GM18520 (cell line): ENCODE results near the gene FAM13B.
A peak's percentile ranks its signal among the peaks of the same experiment; 100 is the strongest.
"Not testable (repeated sequence)": the region's sequence is repeated elsewhere in the genome, so short reads cannot be mapped to it uniquely, and the experiment has no call there.

Experiments
- ATAC-seq: cut with Tn5 transposase; IDR thresholded peaks from one replicate; pipeline ENCODE4 v1.9.1; 2021; ENCODE audit not compliant: unreplicated experiment

FAM13B gene

DNA sequence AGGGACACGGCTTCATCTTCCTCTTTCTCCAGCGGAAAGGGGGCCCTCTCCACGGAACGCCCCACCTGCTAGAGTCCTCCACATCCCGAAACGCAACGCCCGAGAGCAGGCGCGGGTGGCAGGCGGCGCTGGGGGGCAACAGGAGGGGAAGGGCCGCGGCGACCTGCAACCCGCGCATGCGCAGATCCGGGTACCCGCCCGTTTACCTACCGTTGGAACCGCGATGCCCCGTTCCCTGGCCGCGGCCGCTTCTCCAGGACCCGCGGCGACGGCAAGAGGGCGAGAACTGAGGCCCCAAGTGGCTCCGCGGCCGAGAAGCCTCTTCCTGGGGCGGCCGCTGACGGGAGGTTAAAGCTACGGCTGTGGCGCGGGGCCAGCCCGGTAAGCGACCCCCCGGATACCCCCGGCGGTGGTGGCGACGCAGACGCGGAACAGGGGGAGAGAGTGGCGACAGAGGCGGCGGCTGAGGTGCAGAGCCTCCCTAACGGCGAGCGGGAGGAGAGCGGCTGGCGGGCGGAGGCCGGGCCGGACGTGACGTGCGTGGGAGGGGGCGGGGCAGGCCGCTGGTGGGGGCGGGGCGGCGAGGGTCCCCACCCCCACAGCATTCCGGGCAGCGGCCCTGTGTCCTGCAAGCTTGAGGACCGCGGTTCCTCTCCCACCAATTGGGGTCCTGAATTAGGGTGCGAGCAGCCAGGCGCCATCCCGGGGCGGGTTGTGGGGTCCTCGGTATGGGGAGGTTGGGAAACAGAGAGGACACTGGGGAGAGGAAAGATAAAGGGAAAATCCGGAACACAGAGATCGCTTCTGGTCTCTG lies at the start of gene FAM13B:
TSS of gene FAM13B (minus strand) at position 508 of the 814 bp plus-strand sequence. CDS start 13,968 bp downstream, outside the sequence.
- ATAC-seq: peak; percentile 40

DNA sequence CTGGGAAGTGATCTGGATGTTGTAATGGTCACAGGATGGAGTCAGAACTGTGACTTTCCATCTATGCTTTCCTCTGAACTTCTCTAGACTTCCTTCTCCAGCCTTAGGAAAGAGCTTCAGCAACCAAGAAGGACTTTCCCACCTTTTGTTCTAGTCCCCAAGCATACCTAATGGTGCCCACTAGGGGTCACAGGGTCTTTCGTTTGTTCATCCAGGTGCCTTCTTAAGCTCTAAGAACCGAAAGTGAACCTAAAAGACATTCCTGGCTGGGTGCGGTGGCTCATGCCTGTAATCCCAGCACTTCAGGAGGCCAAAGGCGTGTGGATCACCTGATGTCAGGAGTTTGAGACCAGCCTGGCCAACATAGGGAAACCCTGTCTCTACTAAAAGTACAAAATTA lies 49.2 kb upstream of the FAM13B start:
- no peak for ATAC-seq

DNA sequence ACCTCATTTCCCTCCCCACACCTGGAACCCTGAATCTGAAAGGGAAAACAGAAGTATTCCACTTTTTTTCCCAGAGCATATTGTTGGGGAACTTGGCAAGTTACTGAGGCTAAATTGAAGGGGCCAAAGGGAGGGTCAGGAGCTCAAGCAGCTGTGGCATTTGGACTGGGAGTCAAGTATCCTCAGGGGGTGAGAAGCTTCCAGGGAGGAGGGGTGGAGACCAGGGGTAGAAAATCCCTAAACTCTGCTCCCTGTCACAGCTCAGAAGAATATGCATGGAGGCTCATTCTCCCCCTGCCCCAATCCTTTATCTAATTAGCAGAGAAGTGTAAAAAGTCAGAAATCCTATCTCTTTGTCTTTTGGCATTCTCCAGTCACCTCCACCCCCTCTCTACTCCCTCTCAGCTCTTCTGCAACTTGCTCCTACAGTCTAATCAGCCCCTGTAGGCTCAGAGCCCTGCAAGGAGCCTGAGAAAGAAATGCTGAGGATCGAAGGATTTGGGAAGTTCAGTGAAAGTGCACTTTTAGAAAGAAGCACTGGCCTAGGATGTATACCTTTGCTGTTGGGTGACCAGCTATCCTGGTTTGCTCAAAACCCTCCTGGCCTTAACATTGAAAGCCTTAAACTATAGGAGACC lies 45.2 kb upstream of the FAM13B start:
- ATAC-seq: no peak

DNA sequence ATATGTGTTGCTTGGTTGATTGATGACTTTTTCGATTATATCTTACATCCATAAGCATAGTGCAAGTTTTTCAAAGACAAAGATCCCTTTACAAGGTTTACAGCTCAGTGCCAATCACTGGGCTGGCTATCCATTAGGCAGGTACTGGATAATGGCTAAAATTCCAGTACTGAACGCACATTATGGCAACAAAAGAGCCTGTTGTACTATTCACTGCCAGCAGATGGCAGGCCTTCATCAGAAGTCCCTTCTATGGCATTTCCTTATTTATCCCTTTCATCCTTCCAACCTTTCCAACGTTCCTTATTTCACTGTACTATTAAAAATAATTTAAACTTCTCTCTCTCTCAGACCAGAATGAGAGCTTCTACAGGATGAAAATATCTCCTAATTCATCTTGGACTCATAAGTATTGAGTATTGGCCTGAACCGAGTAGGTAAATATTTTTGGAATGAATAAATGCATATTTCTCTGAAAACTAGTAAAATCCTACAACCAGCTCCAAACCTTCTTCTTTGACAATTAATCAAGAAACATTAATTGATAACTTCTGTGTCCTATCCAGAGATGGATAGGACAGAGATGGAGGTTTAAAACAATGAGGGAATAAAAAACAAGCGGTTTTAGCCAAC lies 44.3 kb upstream of the FAM13B start:
- ATAC-seq: no peak

DNA sequence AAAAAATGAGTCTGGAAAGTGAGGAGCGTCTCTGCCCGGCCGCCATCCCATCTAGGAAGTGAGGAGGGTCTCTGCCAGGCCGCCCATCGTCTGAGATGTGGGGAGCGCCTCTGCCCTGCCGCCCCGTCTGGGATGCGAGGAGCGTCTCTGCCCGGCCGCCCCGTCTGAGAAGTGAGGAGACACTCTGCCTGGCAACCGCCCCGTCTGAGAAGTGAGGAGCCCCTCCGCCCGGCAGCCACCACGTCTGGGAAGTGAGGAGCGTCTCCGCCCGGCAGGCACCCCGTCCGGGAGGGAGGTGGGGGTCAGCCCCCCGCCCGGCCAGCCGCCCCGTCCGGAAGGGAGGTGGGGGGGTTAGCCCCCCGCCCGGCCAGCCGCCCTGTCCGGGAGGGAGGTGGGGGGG lies 37.1 kb upstream of the FAM13B start:
- ATAC-seq: not testable (repeated sequence)

DNA sequence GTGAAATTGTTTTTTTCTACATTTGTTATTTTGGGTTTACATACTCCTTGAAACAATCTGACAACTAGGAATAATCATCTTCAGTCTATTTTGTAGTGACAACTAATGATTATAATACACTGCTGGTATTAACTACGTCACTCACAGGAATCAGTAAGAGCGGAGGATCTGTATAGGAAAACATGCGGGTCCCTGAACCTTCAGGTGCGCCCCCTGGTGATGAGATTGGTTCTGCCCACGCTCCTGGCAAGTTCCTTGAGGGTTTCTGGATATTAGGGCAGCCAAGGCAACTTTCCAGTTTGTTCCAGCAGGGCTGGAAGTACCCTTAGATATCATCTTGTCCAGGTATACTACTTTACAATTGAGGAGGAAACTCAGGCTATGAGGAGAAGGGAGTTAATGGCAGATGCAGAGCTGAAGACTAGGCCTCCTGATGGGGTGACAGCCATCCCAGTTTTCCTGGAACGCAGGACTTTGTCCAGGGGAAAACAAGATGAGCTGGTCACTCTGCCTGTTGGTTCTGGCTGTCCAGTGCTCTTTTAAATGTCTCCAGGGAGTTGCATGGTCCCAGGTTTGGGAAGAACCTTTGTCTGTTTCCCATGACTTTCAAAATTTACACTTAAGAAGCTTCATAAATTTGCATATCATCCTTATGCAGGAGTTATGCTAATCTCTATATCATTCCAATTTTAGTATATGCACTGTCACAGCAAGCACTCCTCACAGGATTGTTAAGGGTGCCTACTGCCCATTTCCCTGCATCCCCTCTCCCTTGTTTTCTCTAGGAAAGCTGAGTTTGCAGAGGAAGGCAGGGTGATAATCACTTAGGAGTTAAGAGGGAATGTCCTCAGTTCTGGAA lies 36.1 kb upstream of the FAM13B start:
- no peak for ATAC-seq

DNA sequence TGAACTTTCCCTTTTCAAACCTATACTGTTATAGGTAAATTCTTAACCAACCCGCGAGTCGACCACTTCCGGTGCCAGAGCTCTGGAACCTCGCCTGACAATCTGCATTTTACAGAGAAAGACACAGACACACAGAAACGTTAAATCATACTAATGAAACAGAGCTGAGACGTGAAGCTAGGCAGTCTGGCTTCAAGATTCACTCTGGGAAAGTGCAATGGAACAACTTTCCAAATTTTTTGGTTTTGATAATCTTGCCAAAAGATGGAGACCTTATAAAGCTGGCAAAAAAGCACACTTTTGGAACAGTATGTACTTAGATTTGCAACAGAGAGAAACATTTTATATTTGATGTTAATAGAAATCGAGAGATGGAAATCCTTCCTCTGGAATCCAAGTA lies 35.1 kb upstream of the FAM13B start:
- no peak for ATAC-seq

DNA sequence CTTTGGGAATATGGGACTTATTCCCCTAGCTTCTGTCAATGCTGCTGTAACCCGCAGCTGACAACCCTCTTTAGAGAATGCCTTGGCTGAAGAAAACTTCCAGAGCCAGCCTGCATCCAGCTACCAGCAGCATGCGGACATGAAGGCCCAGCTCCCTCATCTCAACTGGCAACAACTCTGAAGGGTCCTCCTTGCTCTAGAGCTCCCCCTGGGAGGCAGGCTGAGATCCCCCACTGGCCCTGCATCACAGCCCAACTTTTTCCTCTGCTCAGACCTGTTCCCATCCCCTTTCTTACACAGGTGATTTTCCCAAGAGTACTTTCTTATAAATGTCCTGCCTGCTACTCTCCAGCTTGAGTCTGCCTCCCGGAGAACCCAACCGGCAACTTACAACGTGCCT lies 32.2 kb upstream of the FAM13B start:
- no peak for ATAC-seq

DNA sequence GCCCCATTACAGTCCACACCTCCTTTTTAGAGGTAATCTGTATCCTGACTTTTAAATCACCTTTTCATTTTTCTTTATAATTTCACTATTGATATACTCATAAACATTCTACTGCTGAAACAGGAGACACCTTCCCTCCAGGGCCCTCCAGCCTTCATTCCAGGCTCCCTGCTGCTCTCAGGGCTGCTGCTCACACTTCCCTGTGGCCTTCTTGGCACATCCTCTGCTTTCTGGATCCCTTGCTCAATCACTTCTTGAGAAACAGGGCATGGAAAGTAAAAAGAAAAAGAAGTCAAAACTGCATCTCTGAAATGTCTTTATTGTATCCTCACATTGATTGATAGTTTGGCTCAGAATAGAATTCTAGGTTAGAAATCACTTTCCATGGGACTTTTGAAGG lies 31.6 kb upstream of the FAM13B start:
- ATAC-seq: no peak

DNA sequence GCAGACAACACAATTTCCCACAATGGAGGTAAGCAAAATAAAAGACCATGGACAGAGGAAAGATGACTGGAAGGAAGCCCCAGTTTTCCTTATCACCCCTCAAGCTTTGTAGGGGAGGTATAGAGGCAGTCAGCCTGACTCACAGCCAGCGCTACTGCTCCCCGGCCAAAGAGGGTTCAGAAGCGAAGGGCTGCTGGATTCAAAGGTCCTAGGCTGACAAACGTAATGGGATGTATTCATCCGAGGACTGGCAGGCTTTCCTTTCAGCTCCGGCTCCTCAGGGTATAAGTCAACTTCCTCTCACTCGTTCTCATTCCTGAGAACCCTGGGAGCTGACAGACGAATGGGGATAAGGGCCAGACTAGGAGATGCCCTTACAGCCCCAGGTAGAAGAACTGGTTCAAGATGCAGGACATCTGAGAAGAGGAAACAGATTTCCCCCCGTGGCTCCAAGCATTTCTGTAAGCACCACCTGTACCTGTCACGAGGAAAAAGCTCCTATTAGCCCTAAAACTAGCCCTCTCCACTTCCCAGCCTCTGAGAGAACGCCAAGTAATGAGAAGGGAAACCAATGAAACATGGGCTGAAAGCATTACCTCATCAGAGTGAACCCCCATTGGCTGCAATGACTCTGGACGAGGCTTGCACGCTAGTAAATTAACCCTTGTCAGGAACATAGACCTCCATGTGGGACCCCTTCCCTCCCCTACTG lies 22.1 kb upstream of the FAM13B start:
- no peak for ATAC-seq

DNA sequence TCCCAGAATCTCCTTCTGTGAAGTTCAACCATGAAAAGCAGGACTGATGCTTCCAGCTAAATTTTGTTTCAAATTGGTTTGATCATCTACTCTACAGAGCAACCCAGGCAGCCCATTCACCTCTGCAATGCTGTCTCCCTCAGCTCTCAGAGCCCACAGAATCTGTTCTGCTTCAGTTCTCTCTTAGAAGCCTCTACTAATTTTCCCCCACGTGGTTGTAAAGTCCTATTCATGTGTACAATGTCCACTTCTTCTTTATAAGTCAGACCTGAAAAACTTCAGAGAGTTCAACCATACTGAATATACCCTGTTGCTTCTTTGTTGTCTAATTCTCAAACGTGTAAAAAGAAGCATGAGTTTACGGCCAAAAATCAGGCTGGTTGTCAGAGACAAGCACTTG lies 21.3 kb upstream of the FAM13B start:
- no peak for ATAC-seq

DNA sequence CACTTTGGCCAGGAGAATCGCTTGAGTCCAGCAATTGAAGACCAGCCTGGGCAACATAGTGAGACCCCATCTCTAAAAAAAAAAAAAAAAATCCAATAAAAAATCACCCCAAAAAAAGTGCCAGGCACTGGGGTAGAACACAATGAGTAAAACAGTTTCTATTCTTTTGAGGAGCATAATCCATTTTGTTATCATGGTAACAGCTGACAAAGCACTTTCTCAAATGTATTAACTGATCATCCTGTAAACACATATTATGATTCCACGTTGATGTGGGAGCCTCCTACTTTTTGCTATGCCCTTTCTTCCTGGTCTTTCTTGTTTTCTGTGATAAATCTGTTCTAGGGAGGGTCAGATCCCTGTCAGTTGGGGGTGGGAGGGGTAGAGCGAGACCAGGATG lies 20.7 kb upstream of the FAM13B start:
- ATAC-seq: no peak

DNA sequence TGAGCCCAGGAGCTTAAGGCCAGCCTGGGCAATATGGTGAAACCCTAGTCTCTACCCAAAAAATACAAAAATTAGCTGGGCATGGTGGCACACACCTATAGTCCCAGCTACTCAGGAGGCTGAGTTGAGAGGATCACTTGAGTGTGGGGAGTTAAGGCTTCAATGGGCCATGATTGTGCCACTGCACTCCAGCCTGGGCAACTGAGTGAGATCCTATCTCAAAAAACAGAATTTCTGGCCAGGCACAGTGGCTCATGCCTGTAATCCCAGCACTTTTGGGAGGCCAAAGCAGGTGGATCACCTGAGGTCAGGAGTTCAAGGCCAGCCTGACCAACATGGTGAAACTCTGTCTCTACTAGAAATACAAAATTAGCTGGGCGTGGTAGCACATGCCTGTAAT lies 19.8 kb upstream of the FAM13B start:
- not testable (repeated sequence) for ATAC-seq

DNA sequence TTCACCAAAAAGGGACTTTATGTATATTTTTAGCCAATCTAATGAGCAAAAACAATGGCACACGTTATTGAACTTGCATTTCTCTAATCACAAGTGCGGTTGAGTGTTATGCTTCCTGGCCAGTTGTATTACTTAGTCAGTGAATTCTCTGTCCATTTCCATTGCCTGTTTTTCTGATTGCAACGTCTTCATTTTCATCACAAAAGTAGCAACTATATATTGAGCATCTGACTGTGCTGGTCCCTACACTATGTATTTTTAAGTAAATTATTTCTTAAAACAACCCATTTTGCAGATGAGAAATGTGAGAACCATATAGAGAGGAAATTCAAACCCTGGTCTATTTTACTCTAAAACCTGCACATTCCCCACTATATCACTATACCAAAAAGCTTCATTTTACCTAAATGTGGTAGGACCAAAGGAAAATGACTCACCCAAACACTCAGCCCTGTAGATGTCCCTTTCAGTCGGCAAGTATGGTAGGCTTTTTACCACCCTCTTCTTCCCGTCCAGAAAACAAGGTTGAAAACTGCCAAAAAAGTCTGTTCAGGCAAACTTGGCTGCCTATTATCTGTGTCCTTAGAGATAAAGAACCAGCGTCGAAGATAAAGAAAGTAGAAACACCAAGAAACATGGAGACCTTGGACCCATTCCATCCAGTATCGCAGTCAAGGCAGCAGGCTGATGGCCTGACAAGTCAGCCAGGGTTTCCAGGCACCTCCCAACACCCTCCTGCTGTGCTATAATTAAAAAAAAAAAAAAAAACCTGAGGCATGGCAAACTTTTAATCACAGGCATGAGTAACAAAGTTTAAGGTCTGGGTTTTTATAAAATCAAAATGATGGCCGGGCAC lies 18.8 kb upstream of the FAM13B start:
- no peak for ATAC-seq

DNA sequence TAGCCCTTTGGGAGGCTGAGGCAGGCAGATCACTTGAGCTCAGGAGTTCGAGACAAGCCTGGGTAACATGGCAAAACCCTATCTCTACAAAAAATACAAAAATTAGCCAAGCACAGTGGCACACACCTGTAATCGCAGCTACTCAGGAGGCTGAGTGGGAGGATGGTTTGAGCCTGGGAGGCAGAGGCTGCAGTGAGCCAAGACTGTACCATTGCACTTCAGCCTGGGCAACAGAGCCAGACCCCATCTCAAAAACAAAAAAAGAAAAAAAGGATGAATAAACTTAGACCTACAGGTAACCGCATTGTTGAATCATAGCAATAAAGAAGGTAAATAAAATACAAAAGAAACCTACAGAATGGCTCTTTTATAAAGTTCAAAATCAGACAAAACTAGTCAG lies 12.4 kb upstream of the FAM13B start:
- not testable (repeated sequence) for ATAC-seq

DNA sequence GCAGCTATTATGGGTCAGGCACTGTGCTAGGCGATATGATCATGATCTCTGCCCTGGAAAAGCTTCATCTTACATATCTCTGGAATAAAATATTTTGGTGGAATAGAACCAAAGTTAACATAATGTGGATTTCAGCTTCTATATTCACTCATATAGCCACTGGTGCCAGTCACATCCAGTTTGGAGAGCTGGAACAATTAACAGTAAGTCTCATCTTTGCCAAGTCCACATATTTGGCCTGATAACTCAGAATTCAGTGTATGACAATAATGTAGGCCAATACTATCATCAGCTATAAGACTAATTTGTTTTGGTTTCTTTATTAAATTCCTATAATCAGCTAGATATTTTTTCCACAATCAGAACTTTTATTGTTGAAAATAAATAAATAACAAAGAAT lies 5.9 kb upstream of the FAM13B start:
- no peak for ATAC-seq

DNA sequence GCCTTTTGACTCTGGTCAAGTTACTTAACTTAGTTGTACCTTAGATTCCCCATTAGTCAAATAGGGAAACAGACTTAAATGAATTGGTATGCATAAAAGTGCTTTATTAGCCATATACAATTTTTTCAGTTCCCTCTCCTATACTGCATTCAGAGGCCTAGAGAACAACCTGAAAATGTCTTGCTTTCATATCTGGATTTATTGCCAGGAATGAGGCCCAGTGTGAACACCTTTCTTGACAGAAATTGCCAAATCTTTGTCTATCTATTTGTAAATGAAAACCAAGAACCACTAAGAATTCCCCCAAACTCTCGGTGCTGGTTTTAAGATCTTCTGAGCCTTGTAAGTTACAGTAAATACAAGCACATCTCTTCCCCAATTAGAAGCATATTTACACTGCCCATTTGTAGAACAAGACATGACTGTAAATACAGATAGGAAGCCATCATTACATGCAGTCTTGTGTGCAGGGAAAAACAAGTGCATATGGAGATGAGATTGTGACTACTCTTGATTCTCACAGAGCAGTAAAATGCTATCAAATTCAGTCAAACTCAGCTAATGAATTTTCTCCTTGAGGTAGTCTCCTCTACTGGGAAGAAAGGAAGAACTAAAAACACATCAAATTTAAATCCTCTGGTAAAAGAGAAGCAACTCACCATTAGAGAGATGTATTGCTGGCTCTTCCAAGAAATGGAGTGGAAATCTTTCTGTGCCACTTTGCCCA lies 5.2 kb upstream of the FAM13B start:
- no peak for ATAC-seq

DNA sequence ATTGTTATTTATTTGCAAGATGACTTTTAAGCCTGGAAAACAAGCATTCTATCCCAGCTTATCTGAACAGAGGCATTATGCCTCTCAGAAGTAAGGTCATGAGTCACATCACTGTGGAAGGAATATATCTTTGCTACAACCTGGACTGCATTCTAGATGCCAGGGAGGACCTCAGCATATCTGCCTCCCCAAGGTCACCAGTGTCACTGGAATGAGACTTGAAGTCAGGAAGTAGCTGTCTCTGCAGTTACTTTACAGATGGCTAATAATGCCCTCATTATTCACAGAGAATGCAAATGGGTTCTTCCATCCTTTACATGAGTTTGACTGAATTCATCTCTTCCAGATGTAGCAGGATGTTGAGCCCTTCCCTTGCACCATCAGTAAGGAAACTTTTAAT lies 4.4 kb upstream of the FAM13B start:
- ATAC-seq: no peak
